Myocyte (in vitro differentiated cells): ENCODE results near the gene CPO. TPM values are rescaled to one million over a fixed set of nuclear protein-coding genes. Genes with fewer than 3 reads are reported as not detected.

ENCODE experiments used
- DNase-seq: peaks from one replicate; pipeline ENCODE4 v3.0.0-alpha.2; 2012; ENCODE audit warnings: low read depth
- total RNA-seq: library from RNA; depleted of rRNA; stranded (reverse); fragments of >200 nt; gene quantifications from 2 replicates; pipeline ENCODE4 v1.2.3, GENCODE V29; 2014

The CPO gene
- total RNA-seq, 1 donor from 2014 or later = not detected

DNA sequence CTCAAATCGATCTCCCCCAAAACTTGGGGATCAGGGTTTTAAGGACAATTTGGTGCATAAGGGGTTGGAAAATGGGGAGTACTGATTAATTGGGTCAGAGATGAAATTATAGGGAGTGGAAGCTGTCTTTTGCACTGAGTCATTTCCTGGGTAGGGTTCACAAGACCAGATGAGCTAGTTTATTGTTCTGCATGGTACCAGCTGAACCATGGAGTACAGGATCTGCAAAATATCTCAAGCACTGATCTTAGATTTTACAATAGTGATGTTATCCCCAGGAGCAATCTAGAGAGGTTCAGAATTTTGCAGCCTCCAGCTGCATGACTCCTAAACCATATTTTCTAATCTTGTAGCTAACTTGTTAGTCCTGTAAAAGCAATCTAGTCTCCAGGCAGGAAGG, 73.1 kb downstream of the CPO start:
- DNase-seq = no peak

DNA sequence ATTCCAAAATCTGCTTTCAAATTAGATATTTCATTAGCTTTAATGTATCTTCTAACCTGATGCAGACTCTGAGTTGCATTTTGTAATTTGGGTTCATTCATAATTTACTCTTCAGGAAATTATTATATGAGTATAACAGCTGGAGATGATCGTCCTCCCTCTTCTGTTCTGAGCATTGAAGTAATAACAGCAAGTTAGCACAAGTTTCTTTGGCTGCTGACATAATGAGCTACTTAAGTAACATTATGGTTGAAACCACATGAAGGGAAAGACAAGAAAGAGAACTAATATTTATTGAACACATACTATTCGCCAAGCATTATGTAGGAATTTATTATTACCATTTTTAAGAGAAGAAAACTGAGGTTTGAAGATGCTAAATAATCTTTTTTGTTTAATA, 75.1 kb downstream of the CPO start:
- DNase-seq = no peak

DNA sequence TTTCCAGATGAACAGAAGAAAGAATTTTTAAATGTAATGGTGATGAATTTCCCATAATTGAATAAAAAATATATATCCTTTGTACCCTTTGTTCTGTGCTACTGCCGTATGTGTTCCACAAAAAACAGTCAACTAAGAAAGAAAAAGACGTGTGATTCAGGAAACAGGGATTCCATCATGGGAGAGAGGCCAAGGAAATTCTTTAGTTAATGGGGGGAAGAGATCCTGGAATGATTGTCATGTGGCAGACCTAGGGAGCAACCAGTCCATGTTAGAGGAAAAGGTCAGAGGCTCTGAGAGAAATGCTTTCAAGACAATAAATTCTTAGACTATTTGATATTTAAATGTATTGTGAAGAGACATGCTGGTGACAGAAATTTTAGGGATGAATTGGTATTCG, 76.6 kb downstream of the CPO start:
- no peak for DNase-seq

Other genes with a start within 250 kb of the CPO start
- gene DYTN, start 221.1 kb upstream of the CPO start, total RNA-seq = not detected in 2 replicates
- 0.32 and 1.1 TPM in 2 replicates for gene MDH1B, start 174.2 kb upstream of the CPO start, total RNA-seq
- gene FASTKD2, start 173.9 kb upstream of the CPO start, total RNA-seq = 47.9 and 57.2 TPM in 2 replicates
- gene KLF7, start 226.4 kb downstream of the CPO start, total RNA-seq = 8.1 and 12.2 TPM in 2 replicates